ENCODE results near the gene BAIAP2L2.

Gene BAIAP2L2

DNA sequence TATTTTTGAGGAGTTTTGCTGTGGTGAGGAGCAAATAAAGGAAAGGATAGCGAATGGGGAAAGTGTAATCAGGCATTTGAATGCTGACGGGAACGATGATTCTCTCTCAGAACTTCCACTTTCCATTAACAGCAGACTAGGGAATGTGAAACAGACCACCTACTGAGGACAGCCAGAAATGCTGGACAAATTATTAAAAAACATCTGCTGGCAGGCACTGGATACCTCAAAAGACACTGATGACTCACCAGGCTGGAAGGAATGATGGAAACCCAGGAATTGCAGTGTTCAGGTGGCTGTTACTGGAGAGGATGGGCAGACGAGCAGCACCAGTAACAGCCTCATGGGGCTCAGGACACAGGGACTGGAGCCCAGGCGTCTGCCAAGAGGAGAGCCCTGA, 37.8 kb upstream of the BAIAP2L2 start:
- no peak for TF ChIP-seq SIN3A (IDR thresholded peaks at IDR 0.05; ENCODE audit: borderline replicate concordance, insufficient read depth, low read length)
- no peak for TF ChIP-seq POLR2AphosphoS5 (IDR thresholded peaks at IDR 0.05; ENCODE audit: low read depth, low read length)
- no peak for TF ChIP-seq FOXP2 (optimal IDR thresholded peaks at IDR 0.05; ENCODE audit: borderline replicate concordance, extremely low read depth, extremely low read length, insufficient read depth)
- TF ChIP-seq TAF1 (IDR thresholded peaks at IDR 0.05; ENCODE audit: borderline replicate concordance, insufficient read depth, low read length) = no peak
- TF ChIP-seq, protein P1, sequence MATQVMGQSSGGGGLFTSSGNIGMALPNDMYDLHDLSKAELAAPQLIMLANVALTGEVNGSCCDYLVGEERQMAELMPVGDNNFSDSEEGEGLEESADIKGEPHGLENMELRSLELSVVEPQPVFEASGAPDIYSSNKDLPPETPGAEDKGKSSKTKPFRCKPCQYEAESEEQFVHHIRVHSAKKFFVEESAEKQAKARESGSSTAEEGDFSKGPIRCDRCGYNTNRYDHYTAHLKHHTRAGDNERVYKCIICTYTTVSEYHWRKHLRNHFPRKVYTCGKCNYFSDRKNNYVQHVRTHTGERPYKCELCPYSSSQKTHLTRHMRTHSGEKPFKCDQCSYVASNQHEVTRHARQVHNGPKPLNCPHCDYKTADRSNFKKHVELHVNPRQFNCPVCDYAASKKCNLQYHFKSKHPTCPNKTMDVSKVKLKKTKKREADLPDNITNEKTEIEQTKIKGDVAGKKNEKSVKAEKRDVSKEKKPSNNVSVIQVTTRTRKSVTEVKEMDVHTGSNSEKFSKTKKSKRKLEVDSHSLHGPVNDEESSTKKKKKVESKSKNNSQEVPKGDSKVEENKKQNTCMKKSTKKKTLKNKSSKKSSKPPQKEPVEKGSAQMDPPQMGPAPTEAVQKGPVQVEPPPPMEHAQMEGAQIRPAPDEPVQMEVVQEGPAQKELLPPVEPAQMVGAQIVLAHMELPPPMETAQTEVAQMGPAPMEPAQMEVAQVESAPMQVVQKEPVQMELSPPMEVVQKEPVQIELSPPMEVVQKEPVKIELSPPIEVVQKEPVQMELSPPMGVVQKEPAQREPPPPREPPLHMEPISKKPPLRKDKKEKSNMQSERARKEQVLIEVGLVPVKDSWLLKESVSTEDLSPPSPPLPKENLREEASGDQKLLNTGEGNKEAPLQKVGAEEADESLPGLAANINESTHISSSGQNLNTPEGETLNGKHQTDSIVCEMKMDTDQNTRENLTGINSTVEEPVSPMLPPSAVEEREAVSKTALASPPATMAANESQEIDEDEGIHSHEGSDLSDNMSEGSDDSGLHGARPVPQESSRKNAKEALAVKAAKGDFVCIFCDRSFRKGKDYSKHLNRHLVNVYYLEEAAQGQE (IDR thresholded peaks at IDR 0.05; ENCODE audit: insufficient read depth in 1 of 2, low read depth in 2 of 2, low read length in 2 of 2) = no peak

DNA sequence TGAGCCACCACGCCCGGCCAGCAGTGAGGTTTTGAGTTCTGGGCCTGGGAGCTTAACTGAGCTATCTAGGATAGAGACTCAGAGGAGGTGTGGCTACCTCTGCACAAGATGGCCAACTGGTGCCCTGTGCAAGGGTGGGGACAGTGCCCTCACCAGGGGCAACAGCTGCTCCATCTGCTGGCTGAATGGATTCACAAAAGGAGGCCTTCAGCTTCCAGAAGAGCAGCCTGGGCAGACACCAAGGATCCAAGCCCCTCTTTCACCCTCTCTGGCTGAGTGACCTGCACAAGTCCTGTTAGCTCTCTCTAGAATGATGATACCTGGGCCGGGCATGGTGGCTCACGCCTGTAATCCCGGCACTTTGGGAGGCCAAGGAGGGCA, 33.5 kb upstream of the BAIAP2L2 start:
- TF ChIP-seq POLR2AphosphoS5 (IDR thresholded peaks at IDR 0.05; ENCODE audit: low read depth, low read length) (no peak), TAF1 (IDR thresholded peaks at IDR 0.05; ENCODE audit: borderline replicate concordance, insufficient read depth, low read length) (no peak)
- TF ChIP-seq, protein P1 (IDR thresholded peaks at IDR 0.05; ENCODE audit: insufficient read depth in 1 of 2, low read depth in 2 of 2, low read length in 2 of 2) = no peak

DNA sequence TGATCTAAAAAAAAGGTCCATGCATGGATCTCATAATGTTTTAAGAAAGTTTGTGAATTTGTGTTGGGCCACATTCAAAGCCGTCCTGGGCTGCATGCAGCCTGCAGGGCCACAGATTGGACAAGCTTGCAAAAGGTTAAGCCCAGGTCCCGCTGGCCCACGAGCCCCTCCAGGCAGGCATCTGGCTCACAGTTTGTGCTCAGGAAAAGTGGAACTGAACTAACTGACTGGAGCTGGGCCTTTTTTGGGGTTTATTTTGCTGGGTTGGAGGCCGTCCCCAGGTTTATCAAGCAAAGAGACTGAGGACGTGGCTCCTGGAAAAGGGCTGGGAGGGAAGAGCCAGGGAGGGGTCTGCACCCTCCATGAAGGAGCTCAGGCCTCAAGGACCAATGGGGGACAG, 32.1 kb upstream of the BAIAP2L2 start:
- TF ChIP-seq TAF1 (IDR thresholded peaks at IDR 0.05; ENCODE audit: borderline replicate concordance, insufficient read depth, low read length) = no peak
- TF ChIP-seq SIN3A (IDR thresholded peaks at IDR 0.05; ENCODE audit: borderline replicate concordance, insufficient read depth, low read length) = no peak
- TF ChIP-seq, protein P1 (IDR thresholded peaks at IDR 0.05; ENCODE audit: insufficient read depth in 1 of 2, low read depth in 2 of 2, low read length in 2 of 2) = no peak
- no peak for TF ChIP-seq FOXP2 (optimal IDR thresholded peaks at IDR 0.05; ENCODE audit: borderline replicate concordance, extremely low read depth, extremely low read length, insufficient read depth)

DNA sequence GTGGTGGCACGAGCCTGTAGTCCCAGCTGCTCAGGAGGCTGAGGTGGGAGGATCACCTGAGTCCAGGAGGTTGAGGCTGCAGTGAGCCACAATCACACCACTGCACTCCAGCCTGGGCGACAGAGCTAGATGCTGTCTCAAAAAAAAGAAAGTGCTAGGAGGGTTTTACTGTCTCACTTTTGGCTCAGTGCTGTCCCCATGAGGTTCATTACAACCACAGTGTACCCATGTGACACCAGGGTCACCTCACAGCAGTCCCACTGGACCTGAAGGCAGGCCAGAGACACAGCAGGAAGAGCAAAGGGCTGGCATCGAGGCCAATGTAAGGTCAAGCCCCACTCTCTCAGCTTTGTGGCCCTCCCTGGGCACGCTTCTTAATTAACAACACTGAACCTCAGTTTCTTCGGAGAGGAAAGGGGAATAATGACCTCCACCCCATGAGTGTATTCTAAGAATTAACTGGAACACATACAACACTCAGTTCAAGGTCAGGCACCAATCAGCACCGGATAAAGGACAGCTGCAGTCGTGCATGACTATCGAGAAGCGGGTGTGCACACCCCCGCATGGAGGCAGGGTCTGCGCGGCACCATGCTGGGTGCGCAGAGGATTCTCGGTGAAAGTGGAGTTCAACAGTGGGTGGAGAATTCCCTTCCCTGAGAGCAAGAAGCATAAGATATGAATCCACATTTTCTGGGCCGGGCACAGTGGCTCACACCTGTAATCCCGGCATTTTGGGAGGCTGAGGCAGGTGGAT, 30.9 kb upstream of the BAIAP2L2 start:
- TF ChIP-seq FOXP2 (optimal IDR thresholded peaks at IDR 0.05; ENCODE audit: borderline replicate concordance, extremely low read depth, extremely low read length, insufficient read depth) (no peak), SIN3A (IDR thresholded peaks at IDR 0.05; ENCODE audit: borderline replicate concordance, insufficient read depth, low read length) (no peak), TAF1 (IDR thresholded peaks at IDR 0.05; ENCODE audit: borderline replicate concordance, insufficient read depth, low read length) (no peak), POLR2AphosphoS5 (IDR thresholded peaks at IDR 0.05; ENCODE audit: low read depth, low read length) (no peak)
- TF ChIP-seq, protein P1 (IDR thresholded peaks at IDR 0.05; ENCODE audit: insufficient read depth in 1 of 2, low read depth in 2 of 2, low read length in 2 of 2) = no peak

DNA sequence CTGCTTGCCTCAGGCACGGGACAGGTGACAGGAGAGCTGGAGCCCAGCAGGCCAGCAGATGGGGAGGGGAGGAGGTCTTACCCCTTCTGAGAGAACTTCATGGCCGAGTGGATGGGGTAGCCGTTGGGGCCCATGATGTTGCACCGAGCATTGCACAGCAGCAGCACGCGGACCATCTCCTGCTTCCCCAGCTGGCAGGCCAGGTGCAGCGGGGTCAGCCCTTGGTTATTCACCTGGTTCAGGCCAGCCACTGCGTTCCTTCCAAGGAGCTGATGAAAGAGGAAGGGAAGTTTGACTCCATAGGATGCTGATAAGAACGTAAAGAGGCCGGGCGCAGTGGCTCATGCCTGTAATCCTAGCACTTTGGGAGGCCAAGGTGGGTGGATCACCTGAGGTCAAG, 29.4 kb upstream of the BAIAP2L2 start:
- TF ChIP-seq FOXP2 (optimal IDR thresholded peaks at IDR 0.05; ENCODE audit: borderline replicate concordance, extremely low read depth, extremely low read length, insufficient read depth) (no peak), POLR2AphosphoS5 (IDR thresholded peaks at IDR 0.05; ENCODE audit: low read depth, low read length) (no peak), SIN3A (IDR thresholded peaks at IDR 0.05; ENCODE audit: borderline replicate concordance, insufficient read depth, low read length) (no peak), TAF1 (IDR thresholded peaks at IDR 0.05; ENCODE audit: borderline replicate concordance, insufficient read depth, low read length) (no peak)
- TF ChIP-seq, protein P1 (IDR thresholded peaks at IDR 0.05; ENCODE audit: insufficient read depth in 1 of 2, low read depth in 2 of 2, low read length in 2 of 2) = no peak

Data from PFSK-1 (cell line).